ENCODE measurements around the gene GMNC. TPM values are rescaled to one million over a fixed set of nuclear protein-coding genes. Genes with fewer than 3 reads are reported as not detected.
"Not testable (repeated sequence)": the region's sequence is repeated elsewhere in the genome, so short reads cannot be mapped to it uniquely, and the experiment has no call there.

GMNC gene
- total RNA-seq, 5 donors from 2014 or later (not counting 1 experiment from before 2014, with no cell fraction given) = not detected

DNA sequence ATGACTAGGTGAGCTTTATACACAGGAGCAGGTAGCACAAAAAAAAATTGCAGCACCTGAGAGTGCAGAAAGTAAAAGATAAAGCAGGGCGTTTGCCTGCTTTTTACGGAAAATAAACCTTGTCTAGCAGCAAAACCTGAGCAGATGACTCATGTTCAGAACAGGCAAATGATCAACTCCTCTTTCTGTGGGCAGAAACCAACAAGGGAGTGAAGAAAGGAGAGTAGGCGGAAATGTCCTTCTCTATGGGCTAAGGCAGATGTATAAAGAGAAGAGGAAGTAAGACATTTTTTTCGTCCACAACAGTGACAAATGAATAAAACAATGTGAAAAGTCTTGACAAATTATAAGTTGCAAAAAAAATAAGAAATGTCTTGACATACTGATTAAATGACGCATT is 24.5 kb upstream of the GMNC start:
- H3K27me3 Mint-ChIP-seq = peaks cover 1 to 3% of the 10 kb centered on the region in 2 donors

DNA sequence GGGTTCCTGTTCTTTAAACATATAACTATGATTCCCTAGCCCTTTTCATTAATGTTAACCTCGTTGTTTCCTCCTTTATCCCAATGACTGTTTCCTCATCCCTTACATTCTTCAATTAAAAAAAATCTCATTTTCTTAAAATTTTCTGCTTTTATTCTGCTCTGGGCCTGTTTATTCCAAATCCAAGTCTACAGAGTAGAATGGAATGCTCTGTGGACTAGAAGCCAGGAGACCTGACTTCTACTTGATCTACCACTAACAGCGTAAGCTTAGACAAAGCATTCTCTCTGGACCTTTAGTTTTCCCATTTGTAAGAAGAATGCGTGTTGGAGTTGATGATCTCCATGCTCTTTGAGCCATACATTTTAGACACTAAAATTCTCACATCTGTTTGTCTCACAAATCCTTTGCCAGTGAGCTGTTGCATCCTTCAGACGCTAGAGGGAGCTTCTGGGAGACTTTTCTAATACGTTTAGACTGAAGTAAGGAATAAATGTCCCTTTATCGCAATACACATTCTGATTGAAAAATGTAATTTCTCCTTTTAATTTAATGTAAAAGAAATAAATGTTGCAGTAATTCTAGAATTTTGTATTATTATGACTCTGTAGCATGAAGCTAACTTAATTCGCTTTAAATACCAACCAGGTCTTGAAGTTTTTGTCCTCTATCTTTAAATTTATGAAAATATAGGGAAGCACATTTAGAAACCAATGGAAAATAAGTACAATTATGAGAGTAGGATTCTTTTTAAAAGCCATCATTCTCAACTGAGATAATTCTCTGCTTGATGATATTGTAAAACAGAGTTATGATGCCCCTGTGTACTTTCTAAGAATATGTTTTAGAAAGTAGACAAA is 21.7 kb upstream of the GMNC start:
- Mint-ChIP-seq H3K9me3 (no peaks in the 10 kb centered on the region), H3K27ac (no peak overlapping the region), H3K27me3 (peaks cover 1 to 3% of the 10 kb centered on the region in 2 donors), H3K4me1 (no peaks in the 10 kb centered on the region), H3K4me3 (no peak overlapping the region), H3K36me3 (no peaks in the 10 kb centered on the region)
- CTCF ChIA-PET = interaction anchor here in 1 of 2 donors (0.9 to 1.7 kb wide), 3 partner anchors 12 to 1560 kb away, joined by 3 to 5 read pairs (median 3); no protein-coding TSS in a partner anchor
- Histone ChIP-seq H3K4me1 (ENCODE audit: control insufficient read depth in 1 of 2, extremely low read depth in 1 of 2, insufficient read depth in 2 of 2, low read length in 2 of 2) (no peaks in the 10 kb centered on the region), H3K9me3 (no peaks in the 10 kb centered on the region), H3K27me3 (replicated peaks in 1 of 2; ENCODE audit: control insufficient read depth in 2 of 2, extremely low read depth in 1 of 2, insufficient read depth in 2 of 2, low read length in 1 of 2) (no peaks in the 10 kb centered on the region), H3K27ac (ENCODE audit: low read length) (no peak overlapping the region), H3K36me3 (ENCODE audit: control insufficient read depth in 2 of 2, extremely low read depth in 1 of 2, insufficient read depth in 1 of 2, low read length in 1 of 2) (no peaks in the 10 kb centered on the region), H3K4me3 (ENCODE audit: control insufficient read depth in 1 of 2, extremely low read depth in 1 of 2, low read length in 1 of 2) (no peak overlapping the region)
- POLR2A ChIA-PET = no interaction called here
- DNase-seq (peak in 3 of 35 experiments; percentile 1 to 31 (median 15)), ATAC-seq (replicated peaks in 1 of 4) (no peak)
- 80% methylated on average over 1 of the region's 7 CpGs for WGBS (ENCODE audit: insufficient coverage)

More for the DNA sequence above, 24.5 kb upstream of the GMNC start:
- Histone ChIP-seq H3K4me1 (ENCODE audit: control insufficient read depth in 1 of 2, extremely low read depth in 1 of 2, insufficient read depth in 2 of 2, low read length in 2 of 2) (no peaks in the 10 kb centered on the region), H3K27ac (ENCODE audit: low read length) (no peak overlapping the region), H3K9me3 (no peaks in the 10 kb centered on the region), H3K36me3 (ENCODE audit: control insufficient read depth in 2 of 2, extremely low read depth in 1 of 2, insufficient read depth in 1 of 2, low read length in 1 of 2) (no peaks in the 10 kb centered on the region), H3K4me3 (ENCODE audit: control insufficient read depth in 1 of 2, extremely low read depth in 1 of 2, low read length in 1 of 2) (no peak overlapping the region), H3K27me3 (replicated peaks in 1 of 2; ENCODE audit: control insufficient read depth in 2 of 2, extremely low read depth in 1 of 2, insufficient read depth in 2 of 2, low read length in 1 of 2) (no peaks in the 10 kb centered on the region)
- WGBS (ENCODE audit: insufficient coverage) = 50% methylated on average over 2 of the region's 5 CpGs
- H3K36me3 Mint-ChIP-seq = no peaks in the 10 kb centered on the region
- H3K4me1 Mint-ChIP-seq = no peaks in the 10 kb centered on the region
- no peak overlapping the region for H3K27ac Mint-ChIP-seq
- DNase-seq (no peak), ATAC-seq (replicated peaks in 1 of 4) (no peak)
- no peaks in the 10 kb centered on the region for H3K9me3 Mint-ChIP-seq
- ChIA-PET POLR2A (no interaction called here), CTCF (no interaction called here)
- H3K4me3 Mint-ChIP-seq = no peak overlapping the region

DNA sequence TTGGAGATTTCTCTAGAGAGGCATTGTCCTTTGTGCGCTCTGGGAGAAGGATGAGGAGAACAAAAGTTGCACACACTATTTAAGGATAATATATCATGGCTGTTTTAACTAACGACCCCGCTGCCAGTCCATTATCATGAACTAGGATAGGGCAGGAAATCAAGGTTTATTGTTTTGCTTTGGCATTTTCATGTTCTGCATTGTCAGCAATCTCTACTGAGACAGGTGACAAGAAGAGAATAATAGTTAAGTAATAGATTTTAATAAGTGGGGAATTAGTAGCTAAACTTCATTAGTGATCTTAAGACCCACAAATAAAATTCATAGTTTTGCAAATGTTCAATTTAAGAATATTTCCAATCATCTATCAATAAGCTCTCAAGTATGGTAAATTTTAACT is 20.6 kb upstream of the GMNC start:
- Histone ChIP-seq H3K27me3 (replicated peaks in 1 of 2; ENCODE audit: control insufficient read depth in 2 of 2, extremely low read depth in 1 of 2, insufficient read depth in 2 of 2, low read length in 1 of 2) (no peaks in the 10 kb centered on the region), H3K27ac (ENCODE audit: low read length) (no peak overlapping the region), H3K4me1 (ENCODE audit: control insufficient read depth in 1 of 2, extremely low read depth in 1 of 2, insufficient read depth in 2 of 2, low read length in 2 of 2) (no peaks in the 10 kb centered on the region), H3K9me3 (no peaks in the 10 kb centered on the region), H3K4me3 (ENCODE audit: control insufficient read depth in 1 of 2, extremely low read depth in 1 of 2, low read length in 1 of 2) (no peak overlapping the region), H3K36me3 (ENCODE audit: control insufficient read depth in 2 of 2, extremely low read depth in 1 of 2, insufficient read depth in 1 of 2, low read length in 1 of 2) (no peaks in the 10 kb centered on the region)
- CTCF ChIA-PET = interaction anchor here (0.8 to 1.7 kb wide), 2 partner anchors 48 to 168 kb away, joined by 3 to 5 read pairs; no protein-coding TSS in a partner anchor
- peaks cover 1 to 3% of the 10 kb centered on the region in 2 donors for H3K27me3 Mint-ChIP-seq
- no peak for ATAC-seq (replicated peaks in 1 of 4)
- DNase-seq = no peak
- H3K36me3 Mint-ChIP-seq = no peaks in the 10 kb centered on the region
- no peaks in the 10 kb centered on the region for H3K9me3 Mint-ChIP-seq
- POLR2A ChIA-PET = no interaction called here
- WGBS (ENCODE audit: insufficient coverage) = no CpG with 5 or more reads among the region's 3 CpGs
- no peak overlapping the region for H3K27ac Mint-ChIP-seq
- H3K4me1 Mint-ChIP-seq = no peaks in the 10 kb centered on the region
- H3K4me3 Mint-ChIP-seq = no peak overlapping the region

DNA sequence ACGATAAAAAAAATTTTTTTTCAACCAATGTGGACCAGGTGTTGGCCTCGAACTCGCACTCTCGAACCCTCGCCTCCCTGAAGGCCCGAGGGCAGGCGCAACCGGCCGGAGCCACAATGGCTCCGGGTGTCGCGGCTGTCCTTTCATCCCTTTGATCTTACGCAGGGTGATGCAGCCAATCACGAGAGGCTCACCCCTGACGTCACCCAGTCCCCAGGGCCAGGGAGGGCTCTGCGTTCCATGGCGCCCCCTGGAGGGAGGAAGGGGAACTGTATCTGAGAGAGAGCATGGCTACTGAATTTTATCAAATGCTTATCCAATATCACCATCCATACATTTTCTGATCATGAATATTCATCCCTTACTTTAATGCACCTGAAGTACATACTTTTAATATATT is 15.4 kb upstream of the GMNC start:
- CTCF ChIA-PET = no interaction called here
- H3K27ac ChIP-seq (ENCODE audit: low read length) = no peak overlapping the region
- no peaks in the 10 kb centered on the region for H3K4me1 ChIP-seq (ENCODE audit: control insufficient read depth in 1 of 2, extremely low read depth in 1 of 2, insufficient read depth in 2 of 2, low read length in 2 of 2)
- WGBS (ENCODE audit: insufficient coverage) = 98% methylated on average over 11 of the region's 17 CpGs
- Mint-ChIP-seq H3K36me3 (no peaks in the 10 kb centered on the region), H3K4me3 (no peak overlapping the region), H3K27me3 (no peaks in the 10 kb centered on the region), H3K4me1 (no peaks in the 10 kb centered on the region), H3K27ac (no peak overlapping the region), H3K9me3 (no peaks in the 10 kb centered on the region)
- H3K27me3 ChIP-seq (replicated peaks in 1 of 2; ENCODE audit: control insufficient read depth in 2 of 2, extremely low read depth in 1 of 2, insufficient read depth in 2 of 2, low read length in 1 of 2) = no peaks in the 10 kb centered on the region
- DNase-seq (no peak), ATAC-seq (replicated peaks in 1 of 4) (no peak)
- H3K36me3 ChIP-seq (ENCODE audit: control insufficient read depth in 2 of 2, extremely low read depth in 1 of 2, insufficient read depth in 1 of 2, low read length in 1 of 2) = no peaks in the 10 kb centered on the region
- H3K4me3 ChIP-seq (ENCODE audit: control insufficient read depth in 1 of 2, extremely low read depth in 1 of 2, low read length in 1 of 2) = no peak overlapping the region
- POLR2A ChIA-PET = no interaction called here
- no peaks in the 10 kb centered on the region for H3K9me3 ChIP-seq

DNA sequence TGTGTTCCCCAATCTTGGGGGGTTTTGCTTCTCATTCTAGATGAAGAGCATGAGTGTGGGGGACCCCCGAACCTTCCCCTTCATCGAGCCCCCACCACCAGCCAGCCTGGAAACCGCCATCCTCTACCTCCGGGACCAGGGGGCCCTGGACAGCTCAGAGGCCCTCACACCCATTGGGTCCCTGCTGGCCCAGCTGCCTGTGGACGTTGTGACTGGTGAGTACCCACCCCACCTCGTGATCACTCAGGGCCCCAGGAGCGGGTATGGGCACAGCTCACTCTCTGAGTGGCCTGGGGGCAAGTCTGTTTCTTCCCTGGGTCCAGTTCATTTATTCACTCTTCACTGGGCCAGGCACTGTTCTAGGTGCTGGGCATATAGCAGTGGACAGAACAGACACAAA is 13.9 kb upstream of the GMNC start:
- ATAC-seq (replicated peaks in 1 of 4); H3K9me3 ChIP-seq; H3K4me1 ChIP-seq (ENCODE audit: control insufficient read depth in 1 of 2, extremely low read depth in 1 of 2, insufficient read depth in 2 of 2, low read length in 2 of 2); POLR2A ChIA-PET; H3K9me3 Mint-ChIP-seq; H3K36me3 ChIP-seq (ENCODE audit: control insufficient read depth in 2 of 2, extremely low read depth in 1 of 2, insufficient read depth in 1 of 2, low read length in 1 of 2); H3K4me3 Mint-ChIP-seq; H3K27ac ChIP-seq (ENCODE audit: low read length); H3K36me3 Mint-ChIP-seq; H3K27ac Mint-ChIP-seq; H3K4me3 ChIP-seq (ENCODE audit: control insufficient read depth in 1 of 2, extremely low read depth in 1 of 2, low read length in 1 of 2); H3K27me3 Mint-ChIP-seq; H3K4me1 Mint-ChIP-seq; H3K27me3 ChIP-seq (replicated peaks in 1 of 2; ENCODE audit: control insufficient read depth in 2 of 2, extremely low read depth in 1 of 2, insufficient read depth in 2 of 2, low read length in 1 of 2); DNase-seq; CTCF ChIA-PET: not testable (repeated sequence)
- no CpG with 5 or more reads among the region's 7 CpGs for WGBS (ENCODE audit: insufficient coverage)

DNA sequence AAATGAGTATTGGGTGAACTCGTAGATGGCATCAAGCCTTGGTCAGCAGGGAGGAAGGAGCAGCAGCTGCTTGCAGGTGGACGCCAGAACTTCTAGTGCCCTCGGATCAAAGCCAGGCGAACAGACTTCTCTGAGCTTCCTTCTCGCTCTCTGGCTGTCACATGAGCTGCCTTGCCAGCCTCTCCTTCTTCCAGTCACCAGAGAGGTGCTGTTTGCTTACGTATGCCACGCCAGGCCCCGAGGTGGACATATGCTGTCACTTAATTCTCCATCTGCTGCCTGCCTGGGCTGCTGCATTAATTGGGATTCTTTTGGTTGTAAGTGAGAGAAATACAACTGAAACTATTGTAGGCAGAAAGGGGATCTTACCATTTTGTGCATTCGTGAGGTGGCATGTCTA is 12.6 kb upstream of the GMNC start:
- H3K27ac ChIP-seq (ENCODE audit: low read length); POLR2A ChIA-PET; H3K4me1 ChIP-seq (ENCODE audit: control insufficient read depth in 1 of 2, extremely low read depth in 1 of 2, insufficient read depth in 2 of 2, low read length in 2 of 2); H3K9me3 Mint-ChIP-seq; H3K4me3 Mint-ChIP-seq; H3K36me3 ChIP-seq (ENCODE audit: control insufficient read depth in 2 of 2, extremely low read depth in 1 of 2, insufficient read depth in 1 of 2, low read length in 1 of 2); H3K27ac Mint-ChIP-seq; H3K27me3 ChIP-seq (replicated peaks in 1 of 2; ENCODE audit: control insufficient read depth in 2 of 2, extremely low read depth in 1 of 2, insufficient read depth in 2 of 2, low read length in 1 of 2); CTCF ChIA-PET; ATAC-seq (replicated peaks in 1 of 4); H3K27me3 Mint-ChIP-seq; H3K4me1 Mint-ChIP-seq; H3K4me3 ChIP-seq (ENCODE audit: control insufficient read depth in 1 of 2, extremely low read depth in 1 of 2, low read length in 1 of 2); DNase-seq; H3K36me3 Mint-ChIP-seq; H3K9me3 ChIP-seq: not testable (repeated sequence)
- 100% methylated on average over 1 of the region's 9 CpGs for WGBS (ENCODE audit: insufficient coverage)

Data from T-cell (primary cell).